Immature natural killer cell (primary cell): ENCODE measurements around the gene TIMM9. TPM values are rescaled to one million over a fixed set of nuclear protein-coding genes. Genes with fewer than 3 reads are reported as not detected.
"Not testable (repeated sequence)": the region's sequence is repeated elsewhere in the genome, so short reads cannot be mapped to it uniquely, and the experiment has no call there.

ENCODE experiments used
- DNase-seq, 3 donors: peaks; one replicate each; pipeline ENCODE4 v3.0.0; 2022; ENCODE audit warnings: mixed read lengths in 1 of 3
- H3K27ac Mint-ChIP-seq, 6 donors: one replicate each; pipeline ENCODE4 v1.8.0; 2020; ENCODE audit warnings: mixed read lengths in 6 of 6, mild to moderate bottlenecking in 5 of 6, inconsistent platforms in 4 of 6, moderate library complexity in 3 of 6
- H3K27me3 Mint-ChIP-seq, 3 donors: one replicate each; pipeline ENCODE4 v1.8.0; 2020 to 2021; ENCODE audit warnings: low read depth in 3 of 3, mild to moderate bottlenecking in 3 of 3, mixed read lengths in 3 of 3, moderate library complexity in 3 of 3, inconsistent platforms in 1 of 3
- H3K36me3 Mint-ChIP-seq, 3 donors: one replicate each; pipeline ENCODE4 v1.8.0; 2020; ENCODE audit warnings: mixed read lengths in 3 of 3, inconsistent platforms in 2 of 3, mild to moderate bottlenecking in 2 of 3
- H3K4me1 Mint-ChIP-seq, 2 donors: one replicate each; pipeline ENCODE4 v1.8.0; 2020; ENCODE audit warnings: inconsistent platforms in 2 of 2, mild to moderate bottlenecking in 2 of 2, mixed read lengths in 2 of 2, moderate library complexity in 1 of 2
- H3K4me3 Mint-ChIP-seq, 5 donors: one replicate each; pipeline ENCODE4 v1.8.0; 2020; ENCODE audit warnings: mild to moderate bottlenecking in 5 of 5, mixed read lengths in 5 of 5, inconsistent platforms in 3 of 5, moderate library complexity in 3 of 5
- H3K9me3 Mint-ChIP-seq, 6 donors: one replicate each; pipeline ENCODE4 v1.8.0; 2020; ENCODE audit warnings: mild to moderate bottlenecking in 6 of 6, mixed read lengths in 6 of 6, inconsistent platforms in 4 of 6, moderate library complexity in 3 of 6
- polyA plus RNA-seq, 3 donors: library from polyadenylated mRNA; unstranded; fragments of 300-500 nt; fragmentation: Illumina TruSeq; gene quantifications; one replicate each; pipeline ENCODE4 v1.2.3, GENCODE V29; 2021

The TIMM9 gene
- polyA plus RNA-seq, 3 donors from 2014 or later = 21.0 to 51.8 (median 48.8) TPM

DNA sequence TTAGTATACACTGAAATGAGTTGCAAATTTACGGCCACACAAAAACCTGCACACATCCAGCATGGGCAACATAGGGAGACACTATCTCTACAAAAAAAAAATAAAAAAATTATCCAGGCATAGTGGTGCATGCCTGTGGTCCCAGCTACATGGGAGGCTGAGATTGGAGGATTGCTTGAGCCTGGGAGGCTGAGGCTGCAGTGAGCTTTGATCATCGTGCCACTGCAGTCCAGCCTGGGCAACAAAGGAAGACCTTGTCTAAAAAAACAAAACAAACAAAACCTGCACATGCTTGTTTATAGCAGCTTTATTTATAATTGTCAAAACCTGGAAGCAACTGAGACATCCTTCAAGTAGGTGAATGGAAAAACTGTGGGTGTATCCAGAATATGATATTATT lies 36.5 kb downstream of the TIMM9 start:
- peaks cover 5 to 6% of the 10 kb centered on the region in 2 donors for H3K4me1 Mint-ChIP-seq
- no peaks in the 10 kb centered on the region for H3K9me3 Mint-ChIP-seq
- peaks cover 4 to 8% (median 4%) of the 10 kb centered on the region in 3 donors for H3K27me3 Mint-ChIP-seq
- H3K27ac Mint-ChIP-seq = no peak overlapping the region
- no peaks in the 10 kb centered on the region for H3K36me3 Mint-ChIP-seq
- no peak for DNase-seq
- no peak overlapping the region for H3K4me3 Mint-ChIP-seq

DNA sequence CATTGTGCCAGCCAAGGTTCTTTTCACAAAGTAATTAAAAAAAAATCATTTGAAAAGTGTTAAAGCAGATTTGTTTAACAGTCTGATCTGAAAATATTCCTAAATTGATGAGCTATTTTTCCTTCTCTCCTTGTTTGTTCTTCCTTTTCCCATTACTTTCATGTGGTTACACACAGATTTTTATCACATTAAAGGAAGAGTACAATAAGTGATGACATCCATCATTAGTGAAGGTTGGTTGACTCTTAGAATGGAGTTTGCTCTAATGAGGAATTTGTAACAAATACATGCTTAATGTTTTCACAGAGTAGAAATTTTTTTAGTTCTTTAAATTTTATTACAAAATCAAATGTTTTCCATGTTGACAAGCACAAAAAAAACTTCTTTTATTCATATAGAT lies 50.5 kb downstream of the TIMM9 start:
- Mint-ChIP-seq H3K9me3 (no peaks in the 10 kb centered on the region), H3K36me3 (peaks cover 22 to 28% (median 24%) of the 10 kb centered on the region in 3 donors), H3K4me1 (peaks cover 3 to 7% of the 10 kb centered on the region in 2 donors), H3K4me3 (no peak overlapping the region), H3K27me3 (no peaks in the 10 kb centered on the region), H3K27ac (no peak overlapping the region)
- DNase-seq = no peak

DNA sequence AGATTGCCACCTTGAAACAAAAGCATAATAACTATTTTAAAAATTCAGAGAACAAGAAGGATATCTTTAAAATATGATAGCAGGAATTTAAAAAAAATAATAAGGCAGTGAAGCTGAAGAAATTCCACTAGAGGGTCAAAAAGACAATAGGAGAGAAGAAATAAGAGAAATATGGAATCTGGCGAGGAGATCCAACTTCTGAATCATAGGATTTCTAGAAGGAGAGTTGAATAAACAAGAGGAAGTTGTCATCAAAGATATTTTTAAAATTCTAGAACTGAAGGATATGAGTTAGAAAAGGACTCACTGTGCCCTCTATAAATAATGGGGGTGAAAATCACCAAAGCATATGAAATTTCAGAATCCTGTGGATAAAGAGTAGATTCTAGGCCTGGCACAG lies 58.4 kb downstream of the TIMM9 start:
- Mint-ChIP-seq H3K4me1 (no peaks in the 10 kb centered on the region), H3K9me3 (no peaks in the 10 kb centered on the region), H3K4me3 (no peak overlapping the region), H3K27ac (no peak overlapping the region), H3K27me3 (no peaks in the 10 kb centered on the region), H3K36me3 (peaks cover 37 to 56% (median 50%) of the 10 kb centered on the region in 3 donors)
- DNase-seq = no peak

DNA sequence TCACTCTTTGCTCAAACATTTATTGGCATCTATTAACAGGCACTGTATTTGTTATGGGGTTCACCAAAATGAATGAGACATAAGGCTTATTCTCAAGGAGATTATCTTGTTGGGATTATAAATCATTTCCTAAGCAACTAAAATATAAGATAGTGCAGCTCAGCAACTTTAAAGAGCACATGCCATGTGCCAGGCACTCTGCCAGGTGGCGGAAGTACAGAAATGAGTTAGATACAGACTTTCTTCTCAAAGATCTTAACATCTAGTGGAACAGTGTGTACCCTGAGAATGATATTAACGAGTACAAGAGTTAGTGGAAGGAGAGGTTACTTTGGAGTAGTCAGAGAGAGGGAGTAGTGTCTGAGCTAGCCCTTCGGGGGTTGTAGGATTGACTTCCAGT lies 60.0 kb downstream of the TIMM9 start:
- Mint-ChIP-seq H3K36me3 (peaks cover 36 to 53% (median 49%) of the 10 kb centered on the region in 3 donors), H3K9me3 (no peaks in the 10 kb centered on the region), H3K4me1 (no peaks in the 10 kb centered on the region), H3K4me3 (no peak overlapping the region), H3K27ac (no peak overlapping the region), H3K27me3 (no peaks in the 10 kb centered on the region)
- DNase-seq = no peak

DNA sequence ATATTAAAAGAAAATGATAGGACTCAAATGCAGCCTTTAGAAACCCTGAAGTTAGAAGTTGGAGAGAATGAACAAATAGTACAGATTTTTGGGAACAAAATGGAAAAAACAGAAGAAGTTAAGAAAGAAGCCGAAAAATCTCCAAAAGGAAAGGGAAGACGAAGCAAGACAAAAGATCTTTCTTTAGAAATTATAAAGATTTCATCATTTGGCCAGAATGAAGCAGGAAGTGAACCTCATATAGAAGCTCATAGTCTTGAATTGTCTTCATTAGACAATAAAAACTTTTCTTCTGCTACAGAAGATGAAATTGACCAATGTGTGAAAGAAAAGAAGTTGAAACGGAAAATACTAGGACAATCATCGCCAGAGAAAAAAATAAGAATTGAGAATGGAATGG lies 63.0 kb downstream of the TIMM9 start:
- DNase-seq = no peak
- H3K4me3 Mint-ChIP-seq = no peak overlapping the region
- no peaks in the 10 kb centered on the region for H3K4me1 Mint-ChIP-seq
- peak overlapping the region in 3 of 6 donors; percentile 6 to 38 (median 31) for H3K27ac Mint-ChIP-seq
- H3K9me3 Mint-ChIP-seq = no peaks in the 10 kb centered on the region
- H3K27me3 Mint-ChIP-seq = no peaks in the 10 kb centered on the region
- H3K36me3 Mint-ChIP-seq = peaks cover 34 to 51% (median 42%) of the 10 kb centered on the region in 3 donors

DNA sequence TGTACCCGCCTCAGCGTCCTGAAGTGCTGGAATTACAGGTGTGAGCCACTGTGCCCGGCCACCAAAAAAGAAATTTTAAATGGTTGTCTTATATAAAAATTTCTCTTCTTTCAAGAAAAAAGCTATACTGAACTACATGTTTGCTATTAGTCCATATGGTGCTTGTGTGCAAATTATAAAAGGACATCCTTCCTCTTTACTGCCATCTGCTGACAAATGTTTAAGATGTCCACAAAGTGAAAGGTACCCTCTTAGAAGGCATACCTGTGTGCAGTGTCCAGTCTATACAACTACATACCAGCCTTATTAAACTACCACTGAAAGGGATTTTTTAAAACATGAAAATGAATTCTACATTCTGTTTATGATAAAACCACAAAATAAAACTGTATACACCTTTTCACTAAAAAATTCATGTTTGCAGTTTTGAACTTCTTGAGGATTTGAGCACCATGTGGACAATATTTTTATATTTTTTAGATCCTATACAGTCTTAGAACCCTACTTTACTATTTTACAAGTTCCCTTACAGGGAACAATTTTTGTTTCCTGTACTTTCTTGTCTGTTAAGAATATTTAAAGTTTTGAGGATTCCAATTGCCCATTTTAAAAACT lies 64.4 kb downstream of the TIMM9 start:
- Mint-ChIP-seq H3K36me3 (peaks cover 30 to 43% (median 31%) of the 10 kb centered on the region in 3 donors), H3K4me1 (no peaks in the 10 kb centered on the region)

DNA sequence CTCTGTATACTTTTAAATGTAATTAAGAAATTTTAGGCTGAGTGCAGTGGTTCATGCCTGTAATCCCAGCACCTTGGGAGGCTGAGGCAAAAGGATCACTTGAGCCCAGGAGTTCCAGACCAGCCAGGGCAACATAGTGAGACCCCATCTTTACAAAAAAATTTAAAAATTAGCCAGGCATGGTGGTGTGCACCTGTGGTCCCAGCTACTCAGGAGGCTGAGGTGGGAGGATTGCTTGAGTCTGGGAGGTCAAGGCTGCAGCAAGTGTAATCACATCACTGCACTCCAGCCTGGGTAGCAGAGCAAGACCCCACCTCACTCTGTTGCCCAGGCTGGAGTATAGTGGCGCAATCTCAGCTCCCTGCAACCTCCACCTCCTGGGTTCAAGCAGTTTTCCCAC lies 65.1 kb downstream of the TIMM9 start:
- not testable (repeated sequence) for DNase-seq, H3K4me1 Mint-ChIP-seq, H3K9me3 Mint-ChIP-seq, H3K4me3 Mint-ChIP-seq, H3K27me3 Mint-ChIP-seq, H3K27ac Mint-ChIP-seq
- peaks cover 27 to 37% (median 27%) of the 10 kb centered on the region in 3 donors for H3K36me3 Mint-ChIP-seq

More for the DNA sequence above, 64.4 kb downstream of the TIMM9 start:
- peak in 2 of 3 donors; percentile 5 to 7 for DNase-seq
- Mint-ChIP-seq H3K27ac (no peak overlapping the region), H3K9me3 (no peaks in the 10 kb centered on the region), H3K4me3 (no peak overlapping the region), H3K27me3 (no peaks in the 10 kb centered on the region)

Other genes starting within 250 kb of the TIMM9 start
- gene ACTR10, start 227.4 kb downstream of the TIMM9 start, polyA plus RNA-seq = 100 to 1,000 TPM in 2 of 3 donors, 10 to 100 TPM in 1; 81.7 to 137 (median 111) TPM
- 100 to 1,000 TPM; 133 to 258 (median 167) TPM for gene PSMA3, start 182.7 kb downstream of the TIMM9 start, polyA plus RNA-seq
- gene ARID4A, start 129.0 kb downstream of the TIMM9 start, polyA plus RNA-seq = 10 to 100 TPM in 2 of 3 donors, 1 to 10 TPM in 1; 2.6 to 29.9 (median 13.3) TPM
- gene TOMM20L, start 31.6 kb downstream of the TIMM9 start, polyA plus RNA-seq = 1 to 10 TPM in 1 of 3 donors, not detected in 2; 3.7 TPM
- gene KIAA0586, start 188 bp upstream of the TIMM9 start, polyA plus RNA-seq = 10 to 100 TPM in 2 of 3 donors, 1 to 10 TPM in 1; 5.4 to 26.4 (median 10.1) TPM
- not detected for gene DACT1, start 210.4 kb upstream of the TIMM9 start, polyA plus RNA-seq